Small intestine (tissue), 7 donors: Measurements from ENCODE around the gene HEMGN. TPM values are rescaled to one million over a fixed set of nuclear protein-coding genes. Genes with fewer than 3 reads are reported as not detected.

Source experiments
- DNase-seq, 2 donors: peaks; one replicate each; pipeline versions ENCODE4 v3.0.0 to v3.0.0-alpha.2; 2013
- FAIRE-seq: peaks from 2 replicates; lab custom pipeline; 2012; peaks lifted over from hg19 to GRCh38; lab: Jason Lieb, UNC
- H3K27ac ChIP-seq, 3 donors: one replicate each; pipeline ENCODE4 v1.5.1; 2013; ENCODE audit warnings: low read length in 2 of 3, mild to moderate bottlenecking in 2 of 3, control low read depth in 1 of 3, inconsistent platforms in 1 of 3, low read depth in 1 of 3, moderate library complexity in 1 of 3
- H3K27me3 ChIP-seq, 3 donors: one replicate each; pipeline ENCODE4 v1.6.1; 2013; ENCODE audit warnings: low read length in 3 of 3, inconsistent platforms in 1 of 3; ENCODE audit not compliant: control insufficient read depth in 3 of 3, insufficient read depth in 3 of 3
- H3K36me3 ChIP-seq, 3 donors: one replicate each; pipeline ENCODE4 v1.6.1; 2013; ENCODE audit warnings: low read length in 3 of 3, inconsistent platforms in 1 of 3, low read depth in 1 of 3, mild to moderate bottlenecking in 1 of 3, moderate library complexity in 1 of 3; ENCODE audit not compliant: control insufficient read depth in 3 of 3, insufficient read depth in 2 of 3
- H3K4me1 ChIP-seq, 3 donors: one replicate each; pipeline ENCODE4 v1.6.1; 2013; ENCODE audit warnings: low read length in 2 of 3, inconsistent platforms in 1 of 3, low read depth in 1 of 3, mild to moderate bottlenecking in 1 of 3, moderate library complexity in 1 of 3; ENCODE audit not compliant: control insufficient read depth in 3 of 3, insufficient read depth in 2 of 3
- H3K4me3 ChIP-seq, 3 donors: one replicate each; pipeline ENCODE4 v1.5.1; 2013; ENCODE audit warnings: low read length in 3 of 3, control low read depth in 1 of 3, inconsistent platforms in 1 of 3, low read depth in 1 of 3, mild to moderate bottlenecking in 1 of 3, moderate library complexity in 1 of 3
- H3K9me3 ChIP-seq, 2 donors: one replicate each; pipeline ENCODE4 v1.6.1; 2013; ENCODE audit warnings: low read depth in 1 of 2, low read length in 1 of 2; ENCODE audit not compliant: control insufficient read depth in 2 of 2, insufficient read depth in 1 of 2
- WGBS, 3 donors: extraction: QIAGEN DNeasy Blood & Tissue Kit; methylation state at CpG; one replicate each; pipeline ENCODE4 v1.1.7; 2013; 5-methylcytosine and 5-hydroxymethylcytosine counted together
- polyA plus RNA-seq, 4 donors: library from polyadenylated mRNA; stranded (reverse) in 3 of 4; unstranded in 1 of 4; fragments of 200-250 nt in 3 of 4; fragments of 120-200 nt in 1 of 4; gene quantifications; one replicate each; pipeline versions ENCODE4 v1.2.1 to v1.2.3, GENCODE V29; 2013
- donor health status: healthy with polysubstance abuse.
- donor health status: control.
- donor health status: control.
- donor health status: Bipolar disorder and iron deficiency.
- donor health status: healthy.

Gene HEMGN
- polyA plus RNA-seq, 4 donors: 0.03 to 0.74 TPM; not detected in 2

GRCh38 chr9:97944612-97945011 is 6.6 kb upstream of the HEMGN start:
- 73 to 83% (median 79%) methylated on average over 3 of the region's 3 CpGs for WGBS, 3 donors
- peaks cover 0 to 12% (median 3%) of the 10 kb centered on the region in 3 donors for H3K27me3 ChIP-seq
- FAIRE-seq (no peak), DNase-seq (no peak)
- no peak overlapping the region for H3K27ac ChIP-seq
- H3K4me3 ChIP-seq: no peak overlapping the region
- no peaks in the 10 kb centered on the region for H3K9me3 ChIP-seq
- H3K36me3 ChIP-seq: no peaks in the 10 kb centered on the region
- H3K4me1 ChIP-seq: no peaks in the 10 kb centered on the region

GRCh38 chr9:97943308-97943855 is 5.4 kb upstream of the HEMGN start:
- H3K36me3 ChIP-seq: no peaks in the 10 kb centered on the region
- DNase-seq (no peak), FAIRE-seq (no peak)
- H3K27ac ChIP-seq: no peak overlapping the region
- H3K4me1 ChIP-seq: no peaks in the 10 kb centered on the region
- no peaks in the 10 kb centered on the region for H3K9me3 ChIP-seq
- H3K27me3 ChIP-seq: peaks cover 0 to 12% (median 3%) of the 10 kb centered on the region in 3 donors
- H3K4me3 ChIP-seq: no peak overlapping the region

- Histone ChIP-seq H3K4me1 (no peaks in the 10 kb centered on the region), H3K27me3 (peaks cover 0 to 15% (median 3%) of the 10 kb centered on the region in 3 donors), H3K27ac (no peak overlapping the region), H3K4me3 (no peak overlapping the region), H3K9me3 (no peaks in the 10 kb centered on the region), H3K36me3 (no peaks in the 10 kb centered on the region)
- FAIRE-seq (no peak), DNase-seq (no peak)
- 81 to 96% (median 85%) methylated on average over 1 of the region's 1 CpG for WGBS, 3 donors
These were observed 3.4 kb upstream of the HEMGN start for GRCh38 chr9:97941323-97941722.

GRCh38 chr9:97940741-97941140 is 2.8 kb upstream of the HEMGN start:
- Histone ChIP-seq H3K27ac (no peak overlapping the region), H3K36me3 (no peaks in the 10 kb centered on the region), H3K9me3 (no peaks in the 10 kb centered on the region), H3K4me1 (no peaks in the 10 kb centered on the region), H3K4me3 (no peak overlapping the region), H3K27me3 (peaks cover 0 to 15% (median 3%) of the 10 kb centered on the region in 3 donors)
- no peak for FAIRE-seq
- 75 to 80% (median 76%) methylated on average over 3 of the region's 3 CpGs for WGBS, 3 donors
- DNase-seq: no peak

GRCh38 chr9:97940233-97940632 is 2.3 kb upstream of the HEMGN start:
- Histone ChIP-seq H3K4me1 (no peaks in the 10 kb centered on the region), H3K9me3 (no peaks in the 10 kb centered on the region), H3K36me3 (no peaks in the 10 kb centered on the region), H3K27ac (no peak overlapping the region), H3K27me3 (peaks cover 1 to 18% (median 3%) of the 10 kb centered on the region in 3 donors), H3K4me3 (no peak overlapping the region)
- DNase-seq (no peak), FAIRE-seq (no peak)

GRCh38 chr9:97936998-97937397 is 974 bp downstream of the HEMGN start:
- H3K4me1 ChIP-seq: no peaks in the 10 kb centered on the region
- no peak overlapping the region for H3K27ac ChIP-seq
- DNase-seq: no peak
- FAIRE-seq: no peak
- H3K4me3 ChIP-seq: no peak overlapping the region
- no peaks in the 10 kb centered on the region for H3K9me3 ChIP-seq
- H3K36me3 ChIP-seq: no peaks in the 10 kb centered on the region
- H3K27me3 ChIP-seq: peaks cover 3 to 23% (median 5%) of the 10 kb centered on the region in 3 donors

- H3K36me3 ChIP-seq: no peaks in the 10 kb centered on the region
- no peak overlapping the region for H3K4me3 ChIP-seq
- H3K27ac ChIP-seq: no peak overlapping the region
- 38 to 73% (median 48%) methylated on average over 1 of the region's 1 CpG for WGBS, 3 donors
- H3K4me1 ChIP-seq: no peaks in the 10 kb centered on the region
- H3K9me3 ChIP-seq: no peaks in the 10 kb centered on the region
- peaks cover 3 to 24% (median 5%) of the 10 kb centered on the region in 3 donors for H3K27me3 ChIP-seq
- FAIRE-seq (no peak), DNase-seq (no peak)
These were observed 2.7 kb downstream of the HEMGN start for GRCh38 chr9:97935276-97935675.

- peaks cover 0 to 21% (median 5%) of the 10 kb centered on the region in 3 donors for H3K27me3 ChIP-seq
- no peaks in the 10 kb centered on the region for H3K4me1 ChIP-seq
- no peak overlapping the region for H3K27ac ChIP-seq
- DNase-seq: no peak
- no peaks in the 10 kb centered on the region for H3K36me3 ChIP-seq
- H3K4me3 ChIP-seq: no peak overlapping the region
- WGBS, 3 donors: 46 to 58% (median 56%) methylated on average over 6 of the region's 6 CpGs
- no peaks in the 10 kb centered on the region for H3K9me3 ChIP-seq
- FAIRE-seq: no peak
These were observed 3.5 kb downstream of the HEMGN start for GRCh38 chr9:97934321-97935115.
